Ishikawa (cell line): ENCODE measurements around the gene KCNN4.

Experiments used
- CEBPB ChIP-seq: IDR thresholded peaks from 2 replicates; pipeline ENCODE4 v1.6.1; 2012
- CREB1 ChIP-seq: IDR thresholded peaks from 2 replicates; pipeline ENCODE4 v1.6.1; 2012; ENCODE audit warnings: low read depth
- EGR1 ChIP-seq: IDR thresholded peaks from 2 replicates; pipeline ENCODE4 v1.6.1; 2012
- EP300 ChIP-seq: IDR thresholded peaks from 2 replicates; pipeline ENCODE4 v1.6.1; 2012; ENCODE audit warnings: borderline replicate concordance
- FOXM1 ChIP-seq: IDR thresholded peaks from 2 replicates; pipeline ENCODE4 v1.6.1; 2012; ENCODE audit warnings: low read depth, borderline replicate concordance
- MAX ChIP-seq: IDR thresholded peaks from 2 replicates; pipeline ENCODE4 v1.6.1; 2012
- NFIC ChIP-seq: IDR thresholded peaks from 2 replicates; pipeline ENCODE4 v1.6.1; 2012
- RAD21 ChIP-seq: IDR thresholded peaks from 2 replicates; pipeline ENCODE4 v1.6.1; 2012; ENCODE audit warnings: low read depth
- REST ChIP-seq: IDR thresholded peaks from 2 replicates; pipeline ENCODE4 v1.6.1; 2012; ENCODE audit warnings: low read depth, mild to moderate bottlenecking
- TAF1 ChIP-seq: IDR thresholded peaks from 2 replicates; pipeline ENCODE4 v1.6.1; 2012; ENCODE audit warnings: low read depth, mild to moderate bottlenecking
- TCF12 ChIP-seq: IDR thresholded peaks from 2 replicates; pipeline ENCODE4 v1.6.1; 2012; ENCODE audit warnings: low read depth
- TEAD4 ChIP-seq: IDR thresholded peaks from 2 replicates; pipeline ENCODE4 v1.6.1; 2012
- USF1 ChIP-seq: IDR thresholded peaks from 2 replicates; pipeline ENCODE4 v1.6.1; 2012
- YY1 ChIP-seq: IDR thresholded peaks from 2 replicates; pipeline ENCODE4 v1.6.1; 2012; ENCODE audit warnings: low read depth
- ZBTB7A ChIP-seq: IDR thresholded peaks from 2 replicates; pipeline ENCODE4 v1.6.1; 2012; ENCODE audit warnings: low read depth

KCNN4 gene

GRCh38 chr19:43799502-43800142 is 18.8 kb upstream of the KCNN4 start:
- TF ChIP-seq YY1 = no peak
- no peak for TF ChIP-seq USF1
- TF ChIP-seq EP300 = no peak
- TF ChIP-seq CEBPB = no peak
- TF ChIP-seq CREB1 = no peak
- TF ChIP-seq TEAD4 = no peak

GRCh38 chr19:43798546-43799409 is 18.0 kb upstream of the KCNN4 start:
- TF ChIP-seq USF1 (peak; percentile 51; the same call in 1 of the 2 replicates), FOXM1 (no peak), RAD21 (no peak), TCF12 (no peak), EP300 (no peak), REST (no peak), TAF1 (no peak), YY1 (no peak), CEBPB (no peak), CREB1 (no peak), EGR1 (no peak), NFIC (peak; percentile 42; the same call in 1 of the 2 replicates), MAX (peak; percentile 74)

- TF ChIP-seq REST (no peak), MAX (no peak), RAD21 (no peak), TAF1 (no peak), CREB1 (no peak), TCF12 (no peak), NFIC (no peak), USF1 (no peak), EP300 (no peak), FOXM1 (no peak), TEAD4 (no peak), YY1 (no peak), ZBTB7A (no peak), CEBPB (no peak), EGR1 (no peak)
Measured at GRCh38 chr19:43798026-43798545, 17.3 kb upstream of the KCNN4 start.

GRCh38 chr19:43797556-43797955 is 16.8 kb upstream of the KCNN4 start:
- TF ChIP-seq FOXM1 (no peak), TCF12 (no peak), TAF1 (no peak), USF1 (no peak), TEAD4 (no peak), CEBPB (no peak), NFIC (no peak), EGR1 (no peak), YY1 (no peak), REST (no peak), EP300 (no peak), CREB1 (no peak)
